DOHH2 (cell line): ENCODE data around the gene MTHFD2L.

Source experiments
- EZH2phosphoT487 ChIP-seq: fragments of 200-600 bp; sonication (generic); IDR thresholded peaks from 2 replicates; pipeline ENCODE4 v1.6.1; 2017; ENCODE audit warnings: borderline replicate concordance, mild to moderate bottlenecking, antibody characterized with exemption, low read length, moderate library complexity, mixed read lengths
- TF ChIP-seq, protein P1 (sequence below): fragments of 200-600 bp; sonication (generic); IDR thresholded peaks from one replicate; pipeline ENCODE4 v1.5.1; 2014; ENCODE audit warnings: antibody characterized with exemption, mild to moderate bottlenecking, low read depth, low read length; ENCODE audit not compliant: poor library complexity, severe bottlenecking

DNA sequence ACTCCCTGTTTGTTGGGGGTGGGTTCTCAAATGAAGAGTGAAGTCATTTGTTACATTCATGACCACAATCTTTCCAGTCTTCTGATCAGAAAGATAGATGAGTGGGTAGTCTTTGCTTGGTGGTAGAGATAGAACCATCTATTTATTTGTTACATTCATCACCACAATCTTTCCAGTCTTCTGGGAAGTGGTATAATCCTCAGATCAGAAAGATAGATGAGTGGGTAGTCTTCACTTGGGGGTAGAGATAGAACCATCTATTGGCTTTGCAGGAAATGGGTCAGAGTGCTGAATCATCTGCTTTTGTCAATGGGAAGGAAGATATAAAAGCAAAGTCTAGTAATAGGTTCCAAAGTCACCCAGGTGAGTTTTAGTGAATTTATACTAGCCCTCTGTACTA is 86.1 kb downstream of the MTHFD2L start:
- TF ChIP-seq, protein P1, sequence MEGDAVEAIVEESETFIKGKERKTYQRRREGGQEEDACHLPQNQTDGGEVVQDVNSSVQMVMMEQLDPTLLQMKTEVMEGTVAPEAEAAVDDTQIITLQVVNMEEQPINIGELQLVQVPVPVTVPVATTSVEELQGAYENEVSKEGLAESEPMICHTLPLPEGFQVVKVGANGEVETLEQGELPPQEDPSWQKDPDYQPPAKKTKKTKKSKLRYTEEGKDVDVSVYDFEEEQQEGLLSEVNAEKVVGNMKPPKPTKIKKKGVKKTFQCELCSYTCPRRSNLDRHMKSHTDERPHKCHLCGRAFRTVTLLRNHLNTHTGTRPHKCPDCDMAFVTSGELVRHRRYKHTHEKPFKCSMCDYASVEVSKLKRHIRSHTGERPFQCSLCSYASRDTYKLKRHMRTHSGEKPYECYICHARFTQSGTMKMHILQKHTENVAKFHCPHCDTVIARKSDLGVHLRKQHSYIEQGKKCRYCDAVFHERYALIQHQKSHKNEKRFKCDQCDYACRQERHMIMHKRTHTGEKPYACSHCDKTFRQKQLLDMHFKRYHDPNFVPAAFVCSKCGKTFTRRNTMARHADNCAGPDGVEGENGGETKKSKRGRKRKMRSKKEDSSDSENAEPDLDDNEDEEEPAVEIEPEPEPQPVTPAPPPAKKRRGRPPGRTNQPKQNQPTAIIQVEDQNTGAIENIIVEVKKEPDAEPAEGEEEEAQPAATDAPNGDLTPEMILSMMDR = no peak
- TF ChIP-seq EZH2phosphoT487 = no peak
